ENCODE measurements around the gene TUFT1. TPM values are rescaled to one million over a fixed set of nuclear protein-coding genes. Genes with fewer than 3 reads are reported as not detected.

TUFT1 gene
- total and polyA plus RNA-seq, 10 of the 15 experiments (the other 5 are each of a cell fraction or from before 2014, with no cell fraction given): 0.08 to 4.3 (median 3.2) TPM

DNA sequence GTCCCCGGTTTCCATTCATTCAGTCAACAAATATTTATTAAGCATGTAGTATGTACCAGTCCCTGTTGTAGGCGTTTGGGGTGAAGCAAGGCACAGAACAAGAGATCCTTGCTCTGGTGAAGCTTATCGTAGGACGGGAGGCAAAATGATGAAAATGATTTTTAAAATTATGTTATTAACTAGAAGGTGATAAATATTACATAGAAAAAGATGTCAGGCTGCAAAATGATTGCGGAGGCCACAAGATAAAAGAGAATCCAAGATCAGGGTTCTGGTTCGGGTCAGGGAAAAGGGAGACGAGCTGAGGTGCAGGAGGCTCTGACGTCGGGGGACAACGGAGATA is 29.5 kb upstream of the TUFT1 start (continued):
- TF ChIP-seq, protein P1, sequence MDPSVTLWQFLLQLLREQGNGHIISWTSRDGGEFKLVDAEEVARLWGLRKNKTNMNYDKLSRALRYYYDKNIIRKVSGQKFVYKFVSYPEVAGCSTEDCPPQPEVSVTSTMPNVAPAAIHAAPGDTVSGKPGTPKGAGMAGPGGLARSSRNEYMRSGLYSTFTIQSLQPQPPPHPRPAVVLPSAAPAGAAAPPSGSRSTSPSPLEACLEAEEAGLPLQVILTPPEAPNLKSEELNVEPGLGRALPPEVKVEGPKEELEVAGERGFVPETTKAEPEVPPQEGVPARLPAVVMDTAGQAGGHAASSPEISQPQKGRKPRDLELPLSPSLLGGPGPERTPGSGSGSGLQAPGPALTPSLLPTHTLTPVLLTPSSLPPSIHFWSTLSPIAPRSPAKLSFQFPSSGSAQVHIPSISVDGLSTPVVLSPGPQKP (IDR thresholded peaks at IDR 0.05; ENCODE audit: low read depth, low read length): no peak
- no peak for TF ChIP-seq SREBF1 (IDR thresholded peaks at IDR 0.05; ENCODE audit: low read length)
- no peak for TF ChIP-seq TCF12 (IDR thresholded peaks at IDR 0.05; ENCODE audit: low read depth, low read length)
- no peak for TF ChIP-seq CHD4 (IDR thresholded peaks at IDR 0.05)

DNA sequence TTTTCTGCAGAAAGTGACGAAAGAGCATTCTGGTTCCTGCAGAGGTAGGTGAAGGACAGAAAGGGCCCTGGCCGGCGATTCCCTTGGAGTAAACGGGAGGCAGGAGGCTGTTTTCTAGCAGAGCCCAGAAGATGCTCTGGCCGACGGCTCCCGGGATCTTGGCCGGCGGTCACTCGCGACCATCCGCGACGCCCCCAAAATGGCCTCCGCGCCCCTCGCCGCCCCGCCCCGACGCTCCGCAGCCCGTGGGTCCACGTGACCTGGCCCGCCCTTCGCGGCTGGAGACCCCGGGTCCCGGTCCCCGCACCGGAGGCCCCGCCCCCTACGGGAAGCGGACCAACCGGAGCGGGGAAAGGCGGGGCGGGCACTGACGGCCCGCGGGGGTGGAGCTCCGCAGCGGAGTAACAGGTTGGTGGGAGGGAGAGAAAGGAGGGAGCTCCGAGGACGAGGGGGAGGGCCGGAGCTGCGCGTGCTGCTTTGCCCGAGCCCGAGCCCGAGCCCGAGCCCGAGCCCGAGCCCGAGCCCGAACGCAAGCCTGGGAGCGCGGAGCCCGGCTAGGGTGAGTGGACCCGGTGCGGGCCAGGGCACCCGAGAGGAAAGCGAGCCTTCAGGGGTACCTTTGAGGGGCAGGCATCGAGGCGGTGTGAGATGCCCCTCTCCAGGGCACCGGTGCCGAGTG is 29.0 kb upstream of the TUFT1 start, which contains the start of gene CGN:
Gene CGN, plus strand, starts transcription at position 431 of the 679 bp plus-strand sequence. CDS start 7,133 bp downstream, outside the sequence.
- SMC1A ChIA-PET (ENCODE audit: uncharacterized antibody, unreplicated experiment): interaction anchor here (1.1 to 1.6 kb wide), 2 partner anchors 36 to 67 kb away, joined by 4 to 5 read pairs; no protein-coding TSS in a partner anchor
- 2% methylated on average over 51 of the region's 68 CpGs for WGBS (ENCODE audit: insufficient coverage, insufficient replicate concordance, low lambda C conversion rate, missing lambda C conversion rate)
- Histone ChIP-seq H3K79me2 (ENCODE audit: control insufficient read depth, insufficient read depth, low read length) (no peaks in the 10 kb centered on the region), H3K4me3 (peak within 1 kb of the TSS; percentile 65), H3K36me3 (ENCODE audit: control insufficient read depth in 2 of 2, insufficient read depth in 2 of 2, low read length in 1 of 2) (no peaks in the 10 kb centered on the region), H3K27me3 (replicated peaks in 1 of 2; ENCODE audit: control insufficient read depth in 2 of 2, insufficient read depth in 2 of 2, low read length in 1 of 2) (peaks cover 6 to 7% of the 10 kb centered on the region in 2 experiments), H2AFZ (ENCODE audit: control insufficient read depth, low read depth, low read length) (peak within 1 kb of the TSS; percentile 81), H4K20me1 (ENCODE audit: control insufficient read depth, insufficient read depth) (no peaks in the 10 kb centered on the region), H3K4me1 (ENCODE audit: control insufficient read depth, insufficient read depth, low read length) (peaks cover 23% of the 10 kb centered on the region), H3K9ac (ENCODE audit: control insufficient read depth, insufficient read depth, low read length) (peak within 1 kb of the TSS; percentile 43; the same call in 1 of the 2 replicates), H3K9me3 (replicated peaks; ENCODE audit: control insufficient read depth, insufficient read depth, low read length) (no peaks in the 10 kb centered on the region), H3K4me2 (ENCODE audit: control insufficient read depth, insufficient read depth) (peak within 1 kb of the TSS; percentile 98), H3K27ac (ENCODE audit: control insufficient read depth, insufficient read depth) (no peak within 1 kb of the TSS)
- POLR2A ChIA-PET: interaction anchor here (0.6 kb wide), 1 partner anchor 81 kb away, joined by 3 read pairs; no protein-coding TSS in a partner anchor
- ATAC-seq: peak; percentile 94
- no TSS peak for BruUV-seq (replicated peaks)
- RAD21 ChIA-PET (ENCODE audit: unreplicated experiment): interaction anchor here (0.6 to 1.6 kb wide), 2 partner anchors 67 to 94 kb away, joined by 3 to 4 read pairs; no protein-coding TSS in a partner anchor
- no peak for FAIRE-seq
- intact Hi-C loops (cut with micrococcal nuclease; ENCODE audit: unreplicated experiment): loop anchor here (5.0 kb wide), 1 partner anchor 69 kb away; no protein-coding TSS in a partner anchor
- DNase-seq (ENCODE audit: low read depth, low spot score): no peak
- CTCF ChIA-PET: interaction anchor here (1.2 kb wide), 1 partner anchor 18 kb away, joined by 4 read pairs; no protein-coding TSS in a partner anchor
- in situ Hi-C loops (cut with MboI): loop anchor here (5.0 kb wide), 1 partner anchor 64 kb away; no protein-coding TSS in a partner anchor
- TF ChIP-seq SRF (IDR thresholded peaks at IDR 0.05; ENCODE audit: low read depth in 2 of 2, low read length in 2 of 2) (no peak), BHLHE40 (IDR thresholded peaks at IDR 0.05; ENCODE audit: borderline replicate concordance in 1 of 2, low read depth in 2 of 2, low read length in 1 of 2) (peak in 1 of 2 experiments; percentile 65; a peak in 2 of 4 replicates), YY1 (IDR thresholded peaks at IDR 0.05; ENCODE audit: low read depth, low read length) (peak; percentile 80), POLR2AphosphoS5 (IDR thresholded peaks at IDR 0.05; ENCODE audit: low read length) (no peak), ETV6 (conservative IDR thresholded peaks at IDR 0.05 in 1 of 2, IDR thresholded peaks at IDR 0.05 in 1 of 2; ENCODE audit: borderline replicate concordance in 1 of 2, low read depth in 1 of 2) (no peak), EP300 (IDR thresholded peaks at IDR 0.05; ENCODE audit: borderline replicate concordance in 1 of 2, control insufficient read depth in 1 of 2, low read depth in 2 of 2, low read length in 2 of 2) (no peak), ZSCAN29 (IDR thresholded peaks at IDR 0.05) (no peak), ESRRA (IDR thresholded peaks at IDR 0.05; ENCODE audit: low read length) (no peak), SREBF1 (IDR thresholded peaks at IDR 0.05; ENCODE audit: low read length) (no peak), POLR2A (IDR thresholded peaks at IDR 0.05; ENCODE audit: low read depth, low read length) (peak; percentile 39; the same call in 1 of the 2 replicates), ZZZ3 (IDR thresholded peaks at IDR 0.05; ENCODE audit: control insufficient read depth, insufficient read length, low read depth) (no peak), SUPT20H (IDR thresholded peaks at IDR 0.05; ENCODE audit: borderline replicate concordance, control insufficient read depth, low read depth, low read length) (no peak), EGR1 (IDR thresholded peaks at IDR 0.05; ENCODE audit: borderline replicate concordance in 1 of 2, low read depth in 2 of 2, low read length in 2 of 2) (peak in 1 of 2 experiments; percentile 39; a peak in 1 of 3 replicates)
- TF ChIP-seq, protein P2, sequence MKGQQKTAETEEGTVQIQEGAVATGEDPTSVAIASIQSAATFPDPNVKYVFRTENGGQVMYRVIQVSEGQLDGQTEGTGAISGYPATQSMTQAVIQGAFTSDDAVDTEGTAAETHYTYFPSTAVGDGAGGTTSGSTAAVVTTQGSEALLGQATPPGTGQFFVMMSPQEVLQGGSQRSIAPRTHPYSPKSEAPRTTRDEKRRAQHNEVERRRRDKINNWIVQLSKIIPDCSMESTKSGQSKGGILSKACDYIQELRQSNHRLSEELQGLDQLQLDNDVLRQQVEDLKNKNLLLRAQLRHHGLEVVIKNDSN (IDR thresholded peaks at IDR 0.05; ENCODE audit: borderline replicate concordance, extremely low read length, insufficient read depth, low read depth, low read length): peak; percentile 68
- TF ChIP-seq, protein P3, sequence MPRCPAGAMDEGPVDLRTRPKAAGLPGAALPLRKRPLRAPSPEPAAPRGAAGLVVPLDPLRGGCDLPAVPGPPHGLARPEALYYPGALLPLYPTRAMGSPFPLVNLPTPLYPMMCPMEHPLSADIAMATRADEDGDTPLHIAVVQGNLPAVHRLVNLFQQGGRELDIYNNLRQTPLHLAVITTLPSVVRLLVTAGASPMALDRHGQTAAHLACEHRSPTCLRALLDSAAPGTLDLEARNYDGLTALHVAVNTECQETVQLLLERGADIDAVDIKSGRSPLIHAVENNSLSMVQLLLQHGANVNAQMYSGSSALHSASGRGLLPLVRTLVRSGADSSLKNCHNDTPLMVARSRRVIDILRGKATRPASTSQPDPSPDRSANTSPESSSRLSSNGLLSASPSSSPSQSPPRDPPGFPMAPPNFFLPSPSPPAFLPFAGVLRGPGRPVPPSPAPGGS (IDR thresholded peaks at IDR 0.05; ENCODE audit: borderline replicate concordance, insufficient read depth, low read depth, low read length, poor library complexity, severe bottlenecking): no peak

Measured in GM12878 (cell line).